Natural killer cell (primary cell): Measurements from ENCODE around the gene PADI6. TPM values are rescaled to one million over a fixed set of nuclear protein-coding genes. Genes with fewer than 3 reads are reported as not detected.

Experiments
- ATAC-seq, 3 donors: fragments of 150-1000 bp in 2 of 3; fragments of 200-7000 bp in 1 of 3; cut with Tn5 transposase; 1 replicate in 1 of 3; 2 replicates in 2 of 3; pipeline ENCODE4 v1.10.0; 2021; ENCODE audit warnings: mild to moderate bottlenecking in 2 of 3, moderate library complexity in 2 of 3
- DNase-seq, 2 donors: peaks; one replicate each; pipeline versions ENCODE4 v3.0.0 to v3.0.0-alpha.2; 2013 to 2021; ENCODE audit warnings: mixed read lengths in 1 of 2
- H3K27ac ChIP-seq: one replicate; pipeline ENCODE4 v1.5.1; 2013; ENCODE audit warnings: mild to moderate bottlenecking, low read length
- H3K27me3 ChIP-seq: one replicate; pipeline ENCODE4 v1.6.1; 2013; ENCODE audit warnings: low read length; ENCODE audit not compliant: control insufficient read depth, insufficient read depth
- H3K36me3 ChIP-seq: one replicate; pipeline ENCODE4 v1.6.1; 2013; ENCODE audit warnings: low read length; ENCODE audit not compliant: control insufficient read depth, insufficient read depth
- H3K4me1 ChIP-seq: one replicate; pipeline ENCODE4 v1.6.1; 2013; ENCODE audit warnings: low read length; ENCODE audit not compliant: control insufficient read depth, insufficient read depth
- H3K4me3 ChIP-seq: one replicate; pipeline ENCODE4 v1.5.1; 2013; ENCODE audit warnings: low read length
- H3K9me3 ChIP-seq: one replicate; pipeline ENCODE4 v1.6.1; 2013; ENCODE audit warnings: low read length; ENCODE audit not compliant: control insufficient read depth, insufficient read depth
- H3K27ac Mint-ChIP-seq, 2 donors: one replicate each; pipeline ENCODE4 v1.8.0; 2022; ENCODE audit warnings: mild to moderate bottlenecking in 2 of 2, mixed read lengths in 2 of 2, moderate library complexity in 1 of 2
- H3K27me3 Mint-ChIP-seq, 2 donors: one replicate each; pipeline ENCODE4 v1.8.0; 2022; ENCODE audit warnings: low read depth in 2 of 2, mixed read lengths in 2 of 2
- H3K36me3 Mint-ChIP-seq: one replicate; pipeline ENCODE4 v1.8.0; 2022; ENCODE audit warnings: mixed read lengths
- H3K4me1 Mint-ChIP-seq, 2 donors: one replicate each; pipeline ENCODE4 v1.8.0; 2022; ENCODE audit warnings: mixed read lengths in 2 of 2
- H3K4me3 Mint-ChIP-seq: one replicate; pipeline ENCODE4 v1.8.0; 2022; ENCODE audit warnings: mild to moderate bottlenecking, moderate library complexity, mixed read lengths
- H3K9me3 Mint-ChIP-seq, 2 donors: one replicate each; pipeline ENCODE4 v1.8.0; 2022; ENCODE audit warnings: mixed read lengths in 2 of 2
- CTCF ChIP-seq: fragments of 200-600 bp; IDR thresholded peaks from one replicate; pipeline ENCODE4 v1.8.0; 2022; ENCODE audit warnings: antibody characterized with exemption
- WGBS: methylation state at CpG from one replicate; pipeline ENCODE4 v1.1.7; 2013; ENCODE audit warnings: missing lambda C conversion rate; ENCODE audit not compliant: insufficient coverage; 5-methylcytosine and 5-hydroxymethylcytosine counted together
- intact Hi-C: fragments of 100-400 bp; cut with micrococcal nuclease; formaldehyde crosslinking; loops from one replicate; pipeline ENCODE4 v1.14.2; 2022
- total RNA-seq, 4 donors: library from RNA; stranded (reverse); fragments of 120-200 nt in 1 of 4; gene quantifications; one replicate each; pipeline versions ENCODE4 v1.2.3 to v1.2.4, GENCODE V29; 2013 to 2022

The PADI6 gene
- total RNA-seq, 3 donors from 2014 or later (not counting 1 experiment from before 2014, with no cell fraction given), result not detected

- no peak overlapping the region for H3K27ac ChIP-seq
- no peak for TF ChIP-seq CTCF
- no peaks in the 10 kb centered on the region for H3K36me3 Mint-ChIP-seq
- H3K9me3 Mint-ChIP-seq, result no peaks in the 10 kb centered on the region
- no peak overlapping the region for H3K27ac Mint-ChIP-seq
- H3K4me1 Mint-ChIP-seq, result no peaks in the 10 kb centered on the region
- ATAC-seq, result no peak
- 91% methylated on average over 9 of the region's 9 CpGs for WGBS
- no peaks in the 10 kb centered on the region for H3K4me1 ChIP-seq
- peaks cover 0 to 1% of the 10 kb centered on the region in 2 donors for H3K27me3 Mint-ChIP-seq
- H3K36me3 ChIP-seq, result no peaks in the 10 kb centered on the region
- no peaks in the 10 kb centered on the region for H3K9me3 ChIP-seq
- intact Hi-C loops, result no loop called here
- no peak for DNase-seq
- H3K27me3 ChIP-seq, result no peaks in the 10 kb centered on the region
- no peak overlapping the region for H3K4me3 ChIP-seq
- no peak overlapping the region for H3K4me3 Mint-ChIP-seq
Observed at GRCh38 chr1:17346046-17346789, 25.8 kb upstream of the PADI6 start.

- Mint-ChIP-seq H3K9me3 (no peaks in the 10 kb centered on the region), H3K4me3 (no peak overlapping the region), H3K27me3 (peaks cover 3 to 6% of the 10 kb centered on the region in 2 donors), H3K4me1 (no peaks in the 10 kb centered on the region), H3K27ac (no peak overlapping the region), H3K36me3 (no peaks in the 10 kb centered on the region)
- H3K4me3 ChIP-seq, result no peak overlapping the region
- TF ChIP-seq CTCF, result no peak
- H3K9me3 ChIP-seq, result no peaks in the 10 kb centered on the region
- H3K27ac ChIP-seq, result no peak overlapping the region
- H3K36me3 ChIP-seq, result no peaks in the 10 kb centered on the region
- no peak for ATAC-seq
- no peaks in the 10 kb centered on the region for H3K4me1 ChIP-seq
- no peaks in the 10 kb centered on the region for H3K27me3 ChIP-seq
- DNase-seq, result no peak
- intact Hi-C loops, result no loop called here
- WGBS, result 88% methylated on average over 16 of the region's 19 CpGs
Observed at GRCh38 chr1:17347769-17348592, 24.0 kb upstream of the PADI6 start.

- no peak overlapping the region for H3K27ac ChIP-seq
- TF ChIP-seq CTCF, result no peak
- H3K27me3 ChIP-seq, result no peaks in the 10 kb centered on the region
- H3K4me3 ChIP-seq, result no peak overlapping the region
- H3K27ac Mint-ChIP-seq, result no peak overlapping the region
- 68% methylated on average over 14 of the region's 14 CpGs for WGBS
- no peak overlapping the region for H3K4me3 Mint-ChIP-seq
- DNase-seq (no peak), ATAC-seq (no peak)
- no peaks in the 10 kb centered on the region for H3K36me3 Mint-ChIP-seq
- no peaks in the 10 kb centered on the region for H3K9me3 ChIP-seq
- H3K27me3 Mint-ChIP-seq, result peaks cover 3 to 6% of the 10 kb centered on the region in 2 donors
- no peaks in the 10 kb centered on the region for H3K9me3 Mint-ChIP-seq
- no peaks in the 10 kb centered on the region for H3K4me1 ChIP-seq
- intact Hi-C loops, result no loop called here
- no peaks in the 10 kb centered on the region for H3K4me1 Mint-ChIP-seq
- H3K36me3 ChIP-seq, result no peaks in the 10 kb centered on the region
Observed at GRCh38 chr1:17348593-17349234, 23.3 kb upstream of the PADI6 start.
